GM18505 (cell line): ENCODE measurements around the gene PRDX5.
"Not testable (repeated sequence)": the region's sequence is repeated elsewhere in the genome, so short reads cannot be mapped to it uniquely, and the experiment has no call there.

ENCODE experiments used
- ATAC-seq: cut with Tn5 transposase; IDR thresholded peaks from one replicate; pipeline ENCODE4 v1.9.1; 2021; ENCODE audit not compliant: unreplicated experiment
- POLR2A ChIP-seq: IDR thresholded peaks from 4 replicates; pipeline ENCODE4 v1.6.1; 2011; ENCODE audit warnings: borderline replicate concordance; ENCODE audit not compliant: insufficient read depth, insufficient read length; ENCODE audit errors: extremely low read depth

PRDX5 gene

DNA sequence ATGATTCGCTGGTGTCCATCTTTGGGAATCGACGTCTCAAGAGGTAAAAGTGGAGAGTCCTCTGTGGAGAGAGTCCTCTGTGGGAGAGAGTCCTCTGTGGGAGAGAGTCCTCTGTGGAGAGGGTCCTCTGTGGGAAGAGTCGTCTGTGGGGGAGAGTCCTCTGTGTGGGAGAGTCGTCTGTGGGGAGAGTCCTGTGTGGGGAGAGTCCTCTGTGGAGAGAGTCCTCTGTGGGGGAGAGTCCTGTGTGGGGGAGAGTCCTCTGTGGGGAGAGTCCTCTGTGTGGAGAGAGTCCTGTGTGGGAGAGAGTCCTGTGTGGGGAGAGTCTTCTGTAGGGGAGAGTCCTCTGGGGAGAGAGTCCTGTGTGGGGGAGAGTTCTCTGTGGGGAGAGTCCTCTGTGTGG is 3.1 kb downstream of the PRDX5 start:
- ATAC-seq, result no peak
- no peak for TF ChIP-seq POLR2A

DNA sequence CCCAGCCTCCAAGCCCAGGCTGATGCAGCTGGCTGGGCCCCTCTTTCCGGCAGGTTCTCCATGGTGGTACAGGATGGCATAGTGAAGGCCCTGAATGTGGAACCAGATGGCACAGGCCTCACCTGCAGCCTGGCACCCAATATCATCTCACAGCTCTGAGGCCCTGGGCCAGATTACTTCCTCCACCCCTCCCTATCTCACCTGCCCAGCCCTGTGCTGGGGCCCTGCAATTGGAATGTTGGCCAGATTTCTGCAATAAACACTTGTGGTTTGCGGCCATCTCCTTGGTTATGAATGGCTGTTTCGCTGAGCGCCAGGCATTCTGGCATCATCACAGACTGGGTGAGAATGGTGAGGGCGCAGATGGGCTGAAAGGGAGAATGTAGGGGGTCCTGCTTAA is 3.6 kb downstream of the PRDX5 start:
- ATAC-seq, result no peak
- TF ChIP-seq POLR2A, result no peak

DNA sequence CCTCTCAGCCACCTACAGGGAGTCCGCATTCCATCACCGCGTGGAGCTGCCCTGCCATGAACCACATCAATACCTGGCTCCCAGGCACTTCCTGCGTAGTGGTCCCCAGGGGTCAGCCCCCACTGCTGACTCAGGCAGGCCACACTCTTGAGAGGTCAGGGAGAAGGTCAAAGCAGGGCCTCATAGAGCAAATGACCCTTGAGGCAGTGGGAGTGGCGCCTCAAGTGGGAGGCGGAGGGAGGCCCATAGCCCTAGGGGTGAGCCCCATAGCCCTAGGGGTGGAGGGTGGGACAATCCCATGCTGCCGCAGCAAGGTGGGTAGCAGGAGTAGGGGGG is 5.0 kb downstream of the PRDX5 start:
- ATAC-seq, result no peak
- TF ChIP-seq POLR2A, result no peak

DNA sequence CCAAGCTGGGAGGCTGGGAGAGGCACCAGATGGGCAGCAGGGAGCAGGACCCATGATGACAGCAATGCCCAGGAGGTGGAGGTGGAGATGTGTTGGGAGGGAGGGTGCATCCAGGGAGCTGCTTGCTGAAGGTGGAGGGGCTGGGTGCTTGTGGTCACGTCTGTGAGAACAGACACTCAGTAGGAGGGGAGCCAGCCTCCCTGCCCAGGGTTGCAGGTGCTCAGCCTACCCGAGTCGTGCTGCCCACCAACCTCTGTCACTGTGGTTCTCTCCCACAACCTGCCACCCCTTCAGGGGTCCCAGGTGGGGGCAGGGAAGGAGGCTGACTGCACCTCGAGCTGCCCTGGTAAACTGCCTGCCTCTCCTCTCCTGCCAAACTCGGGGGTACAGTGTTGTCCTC is 5.5 kb downstream of the PRDX5 start:
- no peak for TF ChIP-seq POLR2A
- no peak for ATAC-seq

DNA sequence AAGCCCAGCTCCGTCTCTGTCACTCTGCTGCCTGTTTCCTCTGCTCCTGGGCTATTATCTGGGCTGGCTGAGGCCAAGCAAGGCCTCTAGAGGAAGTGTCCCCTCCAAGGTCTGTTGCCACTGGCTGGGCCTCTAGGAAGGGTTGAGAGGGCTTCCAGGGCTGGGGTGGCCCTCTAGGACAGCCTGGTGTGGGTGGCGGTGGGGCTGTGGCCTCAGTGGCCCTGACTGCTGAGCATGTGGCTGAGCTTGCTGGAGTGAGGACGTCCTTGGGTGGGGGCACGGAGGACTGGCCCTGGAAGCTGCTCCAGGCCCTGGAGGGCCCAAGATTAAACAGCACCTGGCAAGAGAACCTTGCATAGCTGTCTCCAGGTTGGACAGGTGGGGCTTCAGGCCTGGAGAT is 6.1 kb downstream of the PRDX5 start:
- ATAC-seq, result not testable (repeated sequence)

DNA sequence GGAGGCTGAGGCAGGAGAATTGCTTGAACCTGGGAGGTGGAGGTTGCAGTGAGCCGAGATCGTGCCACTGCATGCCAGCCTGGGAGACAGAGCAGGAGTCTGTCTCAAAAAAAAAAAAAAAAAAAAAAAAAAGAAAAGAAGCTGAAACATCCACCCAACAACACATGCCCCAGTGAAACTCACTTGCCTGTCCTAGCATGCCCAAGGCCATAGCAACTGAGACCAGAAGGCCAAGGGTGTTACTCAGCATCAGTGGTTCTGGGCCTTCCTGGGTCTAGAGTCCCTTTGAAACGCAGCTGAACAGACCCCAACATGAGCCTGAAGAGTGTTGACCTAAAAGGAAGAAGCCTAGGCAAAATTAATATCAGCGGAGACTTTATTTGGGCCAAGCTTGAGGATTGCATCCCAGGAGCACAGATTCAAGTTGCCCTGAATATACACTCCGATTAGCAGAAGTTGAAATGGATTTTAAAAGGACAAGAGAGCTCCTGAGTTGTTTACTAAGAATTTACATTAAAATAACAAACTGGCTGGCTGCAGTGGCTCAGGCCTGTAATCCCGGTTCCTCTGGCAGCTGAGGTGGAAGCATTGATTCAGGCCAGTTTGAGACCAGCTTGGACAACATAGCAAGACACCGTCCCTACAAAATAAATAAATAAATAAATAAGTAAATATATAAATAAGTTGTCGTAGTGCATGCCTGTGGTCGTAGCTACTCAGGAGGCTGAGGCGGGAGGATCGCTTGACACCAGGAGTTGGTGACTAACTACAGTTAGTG is 7.0 kb downstream of the PRDX5 start:
- no peak for ATAC-seq
- TF ChIP-seq POLR2A, result no peak

DNA sequence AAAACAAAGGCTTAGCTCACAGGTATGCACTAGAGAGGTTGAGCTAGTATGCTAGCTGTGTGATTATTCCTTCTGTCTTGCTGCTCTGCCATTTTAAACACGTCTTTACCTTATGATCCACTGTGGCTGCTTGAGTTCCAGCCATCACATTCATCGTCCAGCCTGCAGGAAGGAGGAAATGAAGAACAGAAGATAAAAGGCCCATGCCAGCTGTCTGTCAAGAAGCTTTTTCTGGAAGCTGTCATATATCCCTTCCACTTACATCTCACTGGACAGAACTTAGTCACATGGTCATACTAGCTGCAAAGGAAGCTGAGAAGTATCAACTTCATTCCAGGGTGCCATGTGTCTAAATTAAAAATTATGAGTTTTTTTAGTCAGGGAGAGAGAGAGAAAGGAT is 9.5 kb downstream of the PRDX5 start:
- no peak for TF ChIP-seq POLR2A
- no peak for ATAC-seq

DNA sequence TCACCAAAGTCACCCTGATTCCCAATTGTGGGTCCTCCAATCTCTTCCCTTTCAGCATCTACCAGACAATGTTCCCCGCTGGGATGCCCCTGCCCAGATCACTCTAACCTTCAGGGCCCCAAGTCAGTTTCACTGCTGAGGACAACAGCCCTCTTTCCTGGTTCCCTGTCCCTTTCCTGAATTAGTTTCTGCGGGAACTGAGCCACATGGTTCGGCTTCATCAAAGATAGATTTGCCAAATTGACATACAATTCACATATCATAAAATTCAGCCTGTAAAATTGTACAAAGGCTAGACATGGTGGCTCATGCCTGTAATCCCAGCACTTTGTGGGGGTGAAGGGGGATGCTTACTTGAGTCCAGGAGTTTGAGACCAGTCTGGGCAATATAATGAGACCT is 10.1 kb downstream of the PRDX5 start:
- TF ChIP-seq POLR2A, result no peak
- no peak for ATAC-seq

DNA sequence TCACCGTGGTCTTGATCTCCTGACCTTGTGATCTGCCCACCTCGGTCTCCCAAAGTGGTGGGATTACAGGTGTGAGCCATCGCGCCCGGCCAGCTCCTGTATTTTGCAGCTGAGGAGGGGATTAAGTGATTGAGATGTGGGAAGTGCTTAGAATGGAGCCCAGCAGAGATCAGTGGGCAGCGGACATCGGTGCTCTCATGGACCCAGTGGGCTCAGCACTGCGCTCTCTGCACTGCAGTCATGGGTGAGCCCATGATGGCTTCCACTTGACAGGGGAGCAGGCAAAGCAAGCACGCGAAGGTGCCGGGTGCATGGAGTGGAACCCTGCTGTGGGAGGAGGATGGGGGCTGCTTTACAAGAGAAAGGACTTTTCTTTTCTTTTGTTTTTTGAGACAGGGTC is 13.0 kb downstream of the PRDX5 start:
- no peak for TF ChIP-seq POLR2A
- no peak for ATAC-seq

DNA sequence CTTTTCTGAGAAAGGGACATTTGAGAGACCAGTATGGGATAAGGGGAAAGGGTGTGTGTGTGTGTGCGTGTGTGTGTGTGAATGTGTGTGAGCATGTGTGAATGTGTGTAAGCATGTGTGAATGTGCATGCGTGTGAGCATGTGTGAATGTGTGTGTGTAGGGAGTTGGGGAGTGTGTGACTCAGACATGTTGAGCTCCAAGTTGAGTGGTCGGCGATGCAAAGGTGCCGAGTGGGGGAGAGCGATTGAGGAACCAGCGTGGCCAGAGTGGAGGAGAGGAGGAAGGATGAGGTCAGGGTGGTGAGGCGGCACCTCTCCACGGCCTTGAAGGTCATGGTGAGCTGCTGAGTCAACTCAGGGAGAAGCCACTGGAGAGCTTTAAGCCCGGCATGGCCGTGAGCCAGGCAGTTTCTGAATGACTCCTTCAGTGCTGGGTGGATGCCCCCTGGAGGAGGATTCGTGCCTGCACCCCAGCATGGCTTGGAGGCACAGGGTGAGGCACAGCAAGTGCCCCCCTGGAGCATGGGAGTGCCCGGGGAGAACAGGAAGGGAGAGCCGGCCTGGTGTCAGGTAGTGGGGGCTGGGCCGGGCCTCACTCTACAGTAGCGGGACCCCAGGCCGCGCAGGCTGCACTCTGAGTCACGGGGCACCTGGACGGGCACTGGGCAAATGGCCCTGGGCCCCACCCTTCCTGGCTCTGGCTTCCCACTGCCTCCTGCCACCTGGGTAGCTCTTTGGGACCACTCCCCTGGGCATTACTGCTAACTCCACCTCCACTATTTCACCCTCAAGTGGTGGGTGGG is 13.8 kb downstream of the PRDX5 start:
- ATAC-seq, result peak; percentile 36
- no peak for TF ChIP-seq POLR2A

DNA sequence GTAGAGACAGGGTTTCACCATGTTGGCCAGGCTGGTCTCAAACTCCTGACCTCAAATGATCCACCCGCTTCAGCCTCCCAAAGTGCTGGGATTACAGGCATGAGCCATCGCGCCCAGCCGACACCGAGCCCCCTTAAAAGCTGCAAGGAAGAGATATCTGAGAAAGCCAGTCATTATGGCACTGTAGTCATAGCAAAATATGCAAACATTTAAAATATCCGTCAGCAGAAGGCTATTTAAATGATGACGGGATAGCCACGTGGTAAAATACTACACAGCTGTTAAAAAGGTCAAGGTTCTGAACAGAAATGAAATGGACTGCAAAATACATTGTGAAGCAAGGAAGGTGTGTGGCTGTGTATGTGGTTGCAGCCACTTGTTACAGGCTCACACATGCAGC is 15.6 kb downstream of the PRDX5 start:
- TF ChIP-seq POLR2A, result no peak

DNA sequence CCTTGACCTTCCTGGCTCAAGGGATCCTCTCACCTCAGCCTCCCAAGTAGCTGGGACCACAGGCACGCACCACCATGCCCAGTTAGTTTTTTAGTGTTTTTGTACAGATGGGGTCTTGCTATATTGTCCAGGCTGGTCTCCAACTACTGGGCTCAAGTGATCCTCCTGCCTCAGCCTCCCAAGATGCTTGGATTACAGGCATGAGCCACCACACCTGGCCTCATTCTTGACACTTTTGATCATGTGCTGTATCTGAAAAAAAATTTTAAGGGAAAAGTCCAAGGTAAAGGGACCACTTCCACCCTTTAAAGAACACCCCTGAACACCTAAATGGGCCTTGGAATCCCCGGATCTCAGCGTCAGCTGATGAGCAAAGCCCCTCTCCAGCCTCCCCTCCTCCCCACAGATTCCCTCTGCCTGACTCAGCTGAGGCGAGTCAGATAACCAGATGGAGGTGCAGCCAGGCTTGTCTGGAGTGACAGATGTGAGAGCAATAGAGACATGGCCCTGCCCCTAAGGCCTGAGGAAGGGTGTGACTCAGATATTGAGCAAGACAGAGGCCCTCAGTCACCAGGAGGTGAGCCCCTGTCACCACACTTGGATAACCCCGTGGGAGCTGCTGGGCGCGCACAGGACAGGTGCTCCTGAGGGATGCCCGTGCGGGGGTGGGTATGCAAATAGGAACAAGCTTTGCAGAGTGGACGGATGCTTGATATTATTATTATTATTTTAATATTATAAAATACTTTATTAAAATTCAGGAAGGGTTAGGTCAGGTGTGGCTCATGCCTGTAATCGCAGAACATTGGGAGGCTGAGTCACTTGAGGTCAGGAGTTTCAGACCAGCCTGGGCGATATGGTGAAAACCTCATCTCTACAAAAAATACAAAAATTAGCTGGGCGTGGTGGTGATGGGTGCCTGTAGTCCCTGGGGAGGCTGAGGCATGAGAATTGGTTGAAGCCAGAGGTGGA is 17.1 kb downstream of the PRDX5 start:
- TF ChIP-seq POLR2A, result no peak
- peak; percentile 77 for ATAC-seq

More for the DNA sequence above, 15.6 kb downstream of the PRDX5 start:
- no peak for ATAC-seq

DNA sequence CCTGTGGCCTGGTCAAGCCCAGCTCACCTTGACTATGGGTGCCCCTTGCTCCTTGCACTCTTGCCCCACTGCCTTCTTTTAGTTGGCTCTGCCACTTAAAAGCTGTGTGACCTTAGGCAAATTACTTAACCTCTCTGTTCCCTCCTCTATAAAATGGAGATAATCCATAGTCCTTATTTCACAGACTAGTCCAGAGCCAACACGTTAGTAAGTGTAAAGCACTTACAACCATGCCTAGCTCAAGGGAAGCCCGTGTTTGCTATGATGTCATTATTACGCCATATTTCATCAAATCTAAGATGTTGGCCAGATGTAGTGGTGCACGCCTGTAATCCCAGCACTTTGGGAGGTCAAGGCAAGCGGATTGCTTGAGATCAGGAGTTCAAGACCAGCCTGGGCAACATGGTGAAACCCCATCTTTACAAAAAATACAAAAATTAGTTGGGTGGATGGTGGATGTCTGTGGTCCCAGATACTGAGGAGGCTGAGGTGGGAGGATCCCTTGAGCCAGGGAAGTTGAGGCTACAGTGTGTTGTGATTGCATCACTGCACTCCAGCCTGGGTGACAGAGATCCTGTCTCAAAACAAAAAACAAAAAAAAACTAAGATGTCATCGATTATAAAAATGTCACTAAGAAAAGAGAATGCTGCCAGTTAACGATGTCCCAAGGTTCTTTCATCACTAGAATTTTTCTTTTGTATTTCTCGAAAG is 19.8 kb downstream of the PRDX5 start:
- no peak for ATAC-seq
- TF ChIP-seq POLR2A, result no peak

DNA sequence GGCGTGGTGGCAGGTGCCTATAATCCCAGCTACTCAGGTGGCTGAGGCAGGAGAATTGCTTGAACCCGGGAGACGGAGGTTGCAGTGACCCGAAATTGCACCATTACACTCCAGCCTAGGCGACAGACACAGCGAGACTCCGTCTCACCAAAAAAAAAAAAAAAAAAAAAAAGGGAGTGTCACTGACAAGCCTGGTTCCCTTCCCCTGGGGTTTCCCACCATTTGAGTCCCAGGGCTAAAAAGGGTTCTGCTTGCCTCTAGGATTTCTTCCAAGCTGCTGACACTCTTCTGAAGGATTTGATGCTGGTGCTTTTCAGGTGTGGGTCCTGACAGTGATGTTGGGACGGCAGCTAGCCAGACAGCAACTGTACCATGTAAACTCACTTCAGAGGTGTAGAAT is 20.8 kb downstream of the PRDX5 start:
- no peak for TF ChIP-seq POLR2A
- no peak for ATAC-seq

DNA sequence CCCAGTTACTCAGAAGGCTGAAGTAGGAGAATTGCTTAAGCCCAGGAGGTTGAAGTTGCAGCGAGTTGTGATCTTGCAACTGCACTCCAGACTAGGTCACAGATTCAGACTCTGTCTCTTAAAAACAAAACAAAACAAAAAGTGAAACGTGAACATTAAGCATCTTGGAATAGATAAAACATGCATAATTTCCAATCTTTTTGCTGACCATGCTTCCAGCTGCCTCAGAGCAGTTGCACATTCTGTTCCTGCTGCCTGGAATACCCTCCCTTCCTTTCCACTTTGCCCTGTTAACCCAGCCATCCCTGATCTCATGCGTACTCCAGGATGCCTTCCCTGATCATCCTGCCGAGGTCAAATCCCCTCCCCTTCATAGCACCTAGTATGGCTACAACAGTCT is 21.4 kb downstream of the PRDX5 start:
- no peak for TF ChIP-seq POLR2A
- no peak for ATAC-seq
